Limb (tissue), 2 donors: ENCODE results near the gene MEX3D.
"Not testable (repeated sequence)": the region's sequence is repeated elsewhere in the genome, so short reads cannot be mapped to it uniquely, and the experiment has no call there.

Experiments
- DNase-seq, 2 donors: peaks; one replicate each; pipeline ENCODE4 v3.0.0-alpha.2; 2016; ENCODE audit errors: extremely low spot score in 2 of 2

MEX3D gene

GRCh38 chr19:1538978-1539377 is 29.1 kb downstream of the MEX3D start:
- DNase-seq, result no peak

GRCh38 chr19:1535699-1536098 is 32.4 kb downstream of the MEX3D start:
- not testable (repeated sequence) for DNase-seq

DNA sequence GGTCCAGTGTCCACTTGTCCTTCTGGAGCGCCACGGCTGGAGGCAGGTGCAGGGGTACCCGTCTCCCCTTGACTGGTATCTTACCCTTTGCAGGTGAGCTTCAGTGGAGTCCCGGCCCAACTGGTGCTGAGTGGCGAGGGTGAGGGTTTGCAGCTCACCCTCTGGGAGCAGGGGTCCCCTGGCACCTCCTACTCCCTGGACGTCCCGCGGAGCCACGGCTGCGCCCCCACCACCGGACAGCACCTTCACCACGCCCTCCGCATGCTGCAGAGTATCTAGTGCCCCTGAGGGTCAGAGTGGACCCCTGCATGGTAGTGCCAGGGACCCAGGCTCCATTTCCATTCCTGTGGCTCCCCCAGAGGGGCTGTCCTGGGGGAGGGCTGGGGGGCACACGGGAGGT is 33.2 kb downstream of the MEX3D start:
- no peak for DNase-seq

DNA sequence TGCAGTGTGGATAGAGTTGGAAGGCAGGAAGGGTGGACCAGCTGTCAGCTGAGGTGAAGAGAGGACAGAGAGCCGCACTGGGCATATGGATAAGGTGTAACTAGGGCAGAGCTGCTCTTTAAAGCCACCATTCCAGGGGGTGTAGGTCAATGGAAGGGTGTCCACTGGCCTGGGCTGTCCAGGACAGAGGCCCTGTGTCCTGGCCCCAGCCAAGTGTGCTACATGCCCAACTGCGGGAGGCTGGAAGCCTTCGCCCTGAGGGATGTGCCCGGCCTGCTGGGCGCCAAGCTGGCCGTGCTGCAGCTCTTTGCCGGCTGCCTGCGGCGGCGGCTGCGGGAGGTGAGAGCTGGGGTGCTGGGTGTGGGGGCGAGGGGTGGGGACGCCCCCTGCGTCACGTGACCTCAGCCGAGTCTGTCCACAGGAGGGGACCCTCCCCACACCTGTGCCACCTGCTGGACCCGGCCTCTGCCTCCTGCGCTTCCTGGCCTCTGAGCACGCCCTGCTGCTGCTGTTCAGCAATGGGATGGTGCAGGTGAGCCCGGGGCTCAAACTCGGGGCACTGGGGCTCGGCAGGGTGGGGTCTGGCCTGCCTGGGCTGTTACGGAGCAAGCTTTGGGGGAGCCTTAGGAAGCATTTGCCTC is 34.5 kb downstream of the MEX3D start:
- DNase-seq, result no peak

- no peak for DNase-seq
Measured at GRCh38 chr19:1532003-1532402, 36.1 kb downstream of the MEX3D start.

DNA sequence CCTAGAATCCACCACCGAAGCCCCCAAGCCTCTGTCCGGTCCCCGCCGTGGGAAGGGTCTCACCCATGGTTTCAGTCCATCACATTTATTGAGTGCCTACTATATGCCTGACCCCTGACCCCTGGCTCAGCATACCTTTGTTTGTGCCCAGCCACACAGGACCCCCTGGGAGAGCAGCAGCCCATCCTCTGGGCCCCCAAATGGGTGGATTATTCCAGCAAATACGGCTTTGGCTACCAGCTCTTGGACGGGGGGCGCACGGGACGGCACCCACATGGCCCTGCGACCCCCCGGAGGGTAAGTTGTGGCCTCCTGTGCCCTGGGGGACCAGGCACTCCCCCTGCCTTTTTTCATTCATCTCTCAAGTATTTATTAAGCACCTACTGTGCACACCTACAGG is 36.5 kb downstream of the MEX3D start:
- DNase-seq, result no peak

DNA sequence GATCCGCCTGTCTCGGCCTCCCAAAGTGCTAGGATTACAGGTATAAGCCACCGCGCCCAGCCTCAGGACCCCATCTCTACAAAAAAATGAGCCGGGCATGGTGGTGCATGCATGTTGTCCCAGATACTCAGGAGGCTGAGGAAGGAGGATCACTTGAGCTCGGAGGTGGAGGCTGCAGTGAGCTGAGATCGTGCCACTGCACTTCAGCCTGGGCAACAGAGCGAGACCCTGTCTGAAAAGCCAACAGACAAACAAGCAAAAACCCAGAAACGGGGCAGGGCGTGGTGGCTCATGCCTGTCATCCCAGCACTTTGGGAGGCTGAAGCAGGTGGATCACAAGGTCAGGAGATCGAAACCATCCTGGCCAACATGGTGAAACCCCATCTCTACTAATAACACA is 37.3 kb downstream of the MEX3D start:
- DNase-seq, result not testable (repeated sequence)

GRCh38 chr19:1529430-1529816 is 38.7 kb downstream of the MEX3D start:
- no peak for DNase-seq

GRCh38 chr19:1528596-1529429 is 39.3 kb downstream of the MEX3D start:
- DNase-seq, result no peak

DNA sequence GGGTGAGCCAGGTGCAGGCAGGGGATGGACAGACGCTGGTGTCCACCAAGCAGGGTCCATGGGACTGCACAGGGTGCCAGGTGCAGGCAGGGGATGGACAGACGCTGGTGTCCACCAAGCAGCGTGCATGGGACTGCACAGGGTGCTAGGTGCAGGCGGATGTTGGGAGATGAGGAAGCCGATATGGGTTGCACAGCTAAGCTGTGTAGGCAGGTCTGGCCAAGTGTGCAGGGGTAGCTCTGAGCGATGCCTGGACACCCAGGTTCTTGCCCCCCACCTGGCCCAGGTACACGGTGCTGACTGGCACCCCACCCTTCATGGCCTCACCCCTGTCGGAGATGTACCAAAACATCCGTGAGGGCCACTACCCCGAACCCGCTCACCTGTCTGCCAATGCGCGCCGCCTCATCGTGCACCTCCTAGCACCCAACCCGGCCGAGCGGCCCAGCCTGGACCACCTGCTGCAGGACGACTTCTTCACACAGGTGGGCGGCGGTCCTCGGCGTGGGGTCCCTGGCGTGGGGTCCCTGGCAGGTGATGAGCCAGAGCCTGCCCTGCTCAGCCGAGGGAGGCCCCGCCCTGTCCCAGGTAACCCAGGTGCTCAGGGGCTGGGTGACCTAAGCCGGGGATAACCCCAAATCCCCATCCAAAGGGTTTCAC is 40.3 kb downstream of the MEX3D start:
- no peak for DNase-seq

GRCh38 chr19:1526979-1527649 is 41.0 kb downstream of the MEX3D start:
- no peak for DNase-seq

DNA sequence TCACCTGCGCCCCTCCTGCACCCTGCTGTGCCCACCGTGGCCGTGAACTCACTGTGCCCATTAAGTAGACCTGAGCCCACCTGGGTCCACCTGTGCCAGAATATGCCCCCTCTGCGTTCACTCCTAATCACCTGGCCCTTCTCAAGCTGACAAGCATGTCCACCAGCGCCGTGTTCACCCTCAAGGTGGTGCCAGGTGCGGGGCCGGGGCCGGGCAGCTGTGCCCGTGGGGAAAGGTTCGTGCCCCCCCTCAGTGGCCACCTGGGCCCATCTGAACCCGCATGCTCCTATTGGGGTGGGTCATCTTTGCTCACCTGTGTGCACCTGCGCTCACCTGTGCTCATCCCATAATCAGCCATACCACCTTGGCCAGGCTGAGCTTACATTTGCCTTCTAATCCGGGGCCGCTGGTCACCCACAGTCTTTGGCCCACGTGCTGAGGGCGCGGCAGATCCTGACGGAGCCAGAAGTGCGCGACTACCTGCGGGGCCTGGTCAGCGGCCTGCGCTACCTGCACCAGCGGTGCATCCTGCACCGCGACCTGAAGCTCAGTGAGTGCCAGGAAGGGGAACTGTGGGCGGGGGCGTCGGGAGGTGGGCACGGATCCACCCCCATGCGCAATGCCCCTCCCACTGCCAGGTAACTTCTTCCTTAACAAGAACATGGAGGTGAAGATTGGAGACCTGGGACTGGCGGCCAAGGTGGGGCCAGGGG is 41.9 kb downstream of the MEX3D start:
- no peak for DNase-seq

GRCh38 chr19:1525343-1525742 is 42.8 kb downstream of the MEX3D start:
- no peak for DNase-seq

- DNase-seq, result no peak
Measured at GRCh38 chr19:1524972-1525325, 43.2 kb downstream of the MEX3D start.

DNA sequence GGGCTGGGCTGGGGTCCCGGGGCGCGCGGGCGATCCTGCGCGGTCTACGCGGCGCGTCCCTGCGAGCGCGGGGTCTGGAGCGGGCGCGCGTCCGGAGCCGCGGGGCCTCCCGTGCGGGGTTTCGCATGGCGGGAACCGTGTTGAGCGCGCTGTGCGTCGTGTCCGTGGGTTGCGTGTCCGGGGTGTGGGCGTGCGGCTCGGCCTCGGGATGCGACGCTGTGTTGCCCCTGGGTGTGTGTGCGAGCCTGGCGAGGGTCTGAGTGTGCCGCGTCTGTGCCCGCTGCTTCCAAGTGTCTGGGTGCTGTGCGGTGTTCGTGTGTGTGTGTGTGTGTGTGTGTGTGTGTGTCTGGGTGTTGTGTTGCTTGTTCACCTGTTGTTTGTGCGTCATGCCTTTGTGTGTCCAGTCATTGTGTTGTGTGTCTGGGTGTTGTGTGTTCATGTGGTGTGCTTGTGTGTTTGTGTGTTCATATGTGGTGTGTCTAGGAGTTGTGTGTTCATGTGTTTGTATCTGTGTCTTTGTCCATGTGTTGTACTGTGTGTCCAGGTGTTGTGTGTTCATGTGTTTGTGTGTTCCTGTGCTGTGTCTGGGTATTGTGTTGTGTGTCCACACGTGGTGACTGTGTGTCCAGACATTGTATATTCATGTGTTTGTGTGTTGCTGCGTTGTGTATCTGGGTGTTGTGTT is 43.7 kb downstream of the MEX3D start:
- DNase-seq, result no peak

- no peak for DNase-seq
Measured at GRCh38 chr19:1523412-1524286, 44.5 kb downstream of the MEX3D start, which contains the start of gene PLK5. TSS of gene PLK5 (plus strand) at chr19:1524077. CDS start at chr19:1526997, 2,920 bp downstream.

DNA sequence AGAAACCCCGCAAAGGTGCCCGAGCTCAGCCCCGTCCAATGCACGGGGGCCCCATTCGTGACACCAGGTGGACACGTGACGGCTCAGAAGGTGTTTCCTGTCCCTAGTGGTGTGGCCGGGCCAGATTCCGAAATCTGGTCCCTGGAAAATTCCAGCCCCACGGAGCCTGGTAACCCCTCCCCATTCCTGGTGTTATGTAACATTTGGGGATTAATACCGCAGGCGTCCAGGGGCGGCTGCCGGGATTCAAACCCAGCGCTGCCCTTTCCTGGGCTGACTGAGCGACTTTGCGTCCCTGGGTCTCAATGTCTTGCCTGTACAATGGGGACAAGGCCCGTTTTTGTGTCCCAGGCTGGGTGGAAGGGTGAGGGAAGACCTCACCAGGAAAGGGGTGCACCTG is 45.3 kb downstream of the MEX3D start:
- no peak for DNase-seq

DNA sequence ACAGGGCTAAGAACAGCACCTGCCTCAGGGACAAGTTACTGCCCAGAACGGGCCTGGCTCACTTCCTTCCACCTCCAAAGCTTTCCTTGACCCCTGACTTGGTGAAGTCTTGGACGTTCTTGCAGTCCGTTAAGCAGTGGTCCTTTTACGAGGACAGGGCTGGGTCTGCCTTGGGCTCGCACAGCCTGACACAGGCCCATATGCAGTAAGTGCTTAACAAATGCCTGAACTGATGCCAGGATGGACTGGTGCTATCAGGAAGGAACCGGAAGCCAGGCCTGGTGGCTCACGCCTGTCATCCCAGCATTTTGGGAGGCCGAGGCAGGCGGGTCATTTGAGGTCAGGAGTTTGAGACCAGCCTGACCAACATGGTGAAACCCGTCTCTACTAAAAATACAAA is 46.1 kb downstream of the MEX3D start:
- no peak for DNase-seq

- no peak for DNase-seq
Measured at GRCh38 chr19:1521636-1522035, 46.5 kb downstream of the MEX3D start.
